Esophagus muscularis mucosa (tissue), 4 donors: ENCODE data around the gene TRPM3. TPM values are rescaled to one million over a fixed set of nuclear protein-coding genes. Genes with fewer than 3 reads are reported as not detected.

Source experiments
- DNase-seq: peaks from one replicate; pipeline ENCODE4 v3.0.0-alpha.2; 2017; ENCODE audit errors: extremely low spot score
- H3K27ac ChIP-seq, 4 donors: fragments of 200-600 bp; sonication (generic); replicated peaks in 1 of 4; 1 replicate in 3 of 4; 2 replicates in 1 of 4; pipeline ENCODE4 v1.5.1; 2016 to 2019; ENCODE audit warnings: mild to moderate bottlenecking in 1 of 4
- H3K27me3 ChIP-seq, 4 donors: fragments of 200-600 bp; sonication (generic); one replicate each; pipeline versions ENCODE4 v1.5.1 to v1.6.0; 2016 to 2019
- H3K36me3 ChIP-seq, 4 donors: fragments of 200-600 bp; sonication (generic); one replicate each; pipeline ENCODE4 v1.5.1; 2016 to 2019
- H3K4me1 ChIP-seq, 4 donors: fragments of 200-600 bp; sonication (generic); one replicate each; pipeline ENCODE4 v1.5.1; 2016 to 2019
- H3K4me3 ChIP-seq, 4 donors: fragments of 200-600 bp; sonication (generic); 1 replicate in 2 of 4; 2 replicates in 2 of 4; pipeline ENCODE4 v1.5.1; 2016 to 2019; ENCODE audit warnings: mild to moderate bottlenecking in 4 of 4, moderate library complexity in 1 of 4
- H3K9me3 ChIP-seq, 4 donors: fragments of 200-600 bp; sonication (generic); 1 replicate in 3 of 4; 2 replicates in 1 of 4; pipeline ENCODE4 v1.5.1; 2016 to 2019
- EP300 ChIP-seq: sonication (generic); formaldehyde crosslinking; IDR thresholded peaks from one replicate; pipeline ENCODE4 v1.6.1; 2017; ENCODE audit warnings: antibody characterized with exemption
- POLR2A ChIP-seq: fragments of 450-650 bp; IDR thresholded peaks from one replicate; pipeline ENCODE4 v1.6.1; 2017; ENCODE audit warnings: antibody characterized with exemption, moderate library complexity, mild to moderate bottlenecking, low read depth
- POLR2AphosphoS5 ChIP-seq, 2 donors: sonication (generic); formaldehyde crosslinking; IDR thresholded peaks; one replicate each; pipeline ENCODE4 v1.6.1; 2017; ENCODE audit warnings: antibody characterized with exemption in 2 of 2
- WGBS: methylation state at CpG from one replicate; pipeline ENCODE4 v1.1.5; 2018; 5-methylcytosine and 5-hydroxymethylcytosine counted together
- intact Hi-C: fragments of 100-400 bp; cut with DNase I; formaldehyde crosslinking; loops from one replicate; pipeline ENCODE4 v1.15.1; 2023
- total RNA-seq, 4 donors: library from RNA; depleted of rRNA; stranded (reverse); fragments of >200 nt; gene quantifications; one replicate each; pipeline versions ENCODE4 v1.1.0 to v1.2.1, GENCODE V29; 2016
- TF ChIP-seq, protein P1 (sequence below), 3 experiments: fragments of 200-600 bp in 2 of 3; fragments of 450-650 bp in 1 of 3; sonication (generic) in 2 of 3; IDR thresholded peaks; one replicate each; pipeline ENCODE4 v1.5.1; 2017 to 2019; ENCODE audit warnings: antibody characterized with exemption in 3 of 3, mild to moderate bottlenecking in 2 of 3, moderate library complexity in 1 of 3

The TRPM3 gene
- total RNA-seq, 4 donors from 2014 or later: 0.13 to 0.17 TPM; not detected in 2

DNA sequence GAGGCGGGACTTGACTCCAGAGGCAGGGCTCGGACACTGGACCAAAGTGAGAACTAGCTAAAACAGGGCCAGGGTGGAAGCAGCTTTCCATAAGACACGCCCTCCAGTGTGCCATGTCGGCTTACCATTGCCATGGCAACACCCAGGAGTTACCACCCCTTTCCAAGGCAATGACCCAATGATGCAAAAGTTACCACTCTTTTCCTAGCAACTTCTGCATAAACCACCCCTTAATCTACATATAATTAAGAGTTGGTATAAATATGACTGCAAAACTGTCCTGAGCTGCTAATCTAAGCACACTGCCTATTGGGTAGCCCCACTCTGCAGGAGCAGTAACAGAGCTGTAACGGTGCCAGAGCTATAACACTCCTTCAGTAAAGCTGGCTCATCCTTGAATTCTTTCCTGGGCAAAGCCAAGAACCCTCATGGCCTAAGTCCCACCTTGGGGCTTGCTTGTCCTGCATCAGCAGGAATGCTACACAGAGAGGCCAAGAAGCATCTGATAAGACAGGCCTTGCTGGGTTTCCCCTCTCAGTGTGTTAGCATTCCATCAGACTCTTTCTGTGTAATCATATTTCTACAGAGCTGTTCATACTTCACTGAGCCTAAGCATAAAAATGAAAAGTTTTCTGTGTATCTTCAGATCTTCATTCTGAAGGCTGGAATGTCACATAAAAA lies 444.2 kb downstream of the TRPM3 start:
- H3K36me3 ChIP-seq: no peaks in the 10 kb centered on the region
- H3K4me1 ChIP-seq: no peaks in the 10 kb centered on the region
- TF ChIP-seq POLR2A: no peak
- TF ChIP-seq, protein P1, sequence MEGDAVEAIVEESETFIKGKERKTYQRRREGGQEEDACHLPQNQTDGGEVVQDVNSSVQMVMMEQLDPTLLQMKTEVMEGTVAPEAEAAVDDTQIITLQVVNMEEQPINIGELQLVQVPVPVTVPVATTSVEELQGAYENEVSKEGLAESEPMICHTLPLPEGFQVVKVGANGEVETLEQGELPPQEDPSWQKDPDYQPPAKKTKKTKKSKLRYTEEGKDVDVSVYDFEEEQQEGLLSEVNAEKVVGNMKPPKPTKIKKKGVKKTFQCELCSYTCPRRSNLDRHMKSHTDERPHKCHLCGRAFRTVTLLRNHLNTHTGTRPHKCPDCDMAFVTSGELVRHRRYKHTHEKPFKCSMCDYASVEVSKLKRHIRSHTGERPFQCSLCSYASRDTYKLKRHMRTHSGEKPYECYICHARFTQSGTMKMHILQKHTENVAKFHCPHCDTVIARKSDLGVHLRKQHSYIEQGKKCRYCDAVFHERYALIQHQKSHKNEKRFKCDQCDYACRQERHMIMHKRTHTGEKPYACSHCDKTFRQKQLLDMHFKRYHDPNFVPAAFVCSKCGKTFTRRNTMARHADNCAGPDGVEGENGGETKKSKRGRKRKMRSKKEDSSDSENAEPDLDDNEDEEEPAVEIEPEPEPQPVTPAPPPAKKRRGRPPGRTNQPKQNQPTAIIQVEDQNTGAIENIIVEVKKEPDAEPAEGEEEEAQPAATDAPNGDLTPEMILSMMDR (IDR thresholded peaks at IDR 0.05): no peak
- TF ChIP-seq EP300: no peak
- no peak for TF ChIP-seq POLR2AphosphoS5 (IDR thresholded peaks at IDR 0.05)
- H3K9me3 ChIP-seq: no peaks in the 10 kb centered on the region
- no peak overlapping the region for H3K27ac ChIP-seq
- intact Hi-C loops: no loop called here
- no peak for DNase-seq
- H3K27me3 ChIP-seq: no peaks in the 10 kb centered on the region
- WGBS: 87% methylated on average over 5 of the region's 5 CpGs
- H3K4me3 ChIP-seq: no peak overlapping the region

GRCh38 chr9:70675868-70676370 lies 445.5 kb downstream of the TRPM3 start:
- H3K4me3 ChIP-seq: no peak overlapping the region
- no peaks in the 10 kb centered on the region for H3K36me3 ChIP-seq
- H3K9me3 ChIP-seq: no peaks in the 10 kb centered on the region
- DNase-seq: no peak
- no peak overlapping the region for H3K27ac ChIP-seq
- 93% methylated on average over 1 of the region's 1 CpG for WGBS
- intact Hi-C loops: no loop called here
- H3K4me1 ChIP-seq: no peaks in the 10 kb centered on the region
- TF ChIP-seq, protein P1 (IDR thresholded peaks at IDR 0.05): no peak
- TF ChIP-seq POLR2AphosphoS5 (IDR thresholded peaks at IDR 0.05) (no peak), POLR2A (no peak), EP300 (no peak)
- no peaks in the 10 kb centered on the region for H3K27me3 ChIP-seq

- TF ChIP-seq POLR2AphosphoS5 (IDR thresholded peaks at IDR 0.05) (no peak), EP300 (no peak), POLR2A (no peak)
- TF ChIP-seq, protein P1 (IDR thresholded peaks at IDR 0.05): no peak
- Histone ChIP-seq H3K27me3 (no peaks in the 10 kb centered on the region), H3K4me1 (no peaks in the 10 kb centered on the region), H3K4me3 (no peak overlapping the region), H3K9me3 (no peaks in the 10 kb centered on the region), H3K27ac (no peak overlapping the region), H3K36me3 (no peaks in the 10 kb centered on the region)
- WGBS: 94% methylated on average over 1 of the region's 1 CpG
- intact Hi-C loops: no loop called here
- no peak for DNase-seq
These were observed 447.6 kb downstream of the TRPM3 start for GRCh38 chr9:70673844-70674243.

DNA sequence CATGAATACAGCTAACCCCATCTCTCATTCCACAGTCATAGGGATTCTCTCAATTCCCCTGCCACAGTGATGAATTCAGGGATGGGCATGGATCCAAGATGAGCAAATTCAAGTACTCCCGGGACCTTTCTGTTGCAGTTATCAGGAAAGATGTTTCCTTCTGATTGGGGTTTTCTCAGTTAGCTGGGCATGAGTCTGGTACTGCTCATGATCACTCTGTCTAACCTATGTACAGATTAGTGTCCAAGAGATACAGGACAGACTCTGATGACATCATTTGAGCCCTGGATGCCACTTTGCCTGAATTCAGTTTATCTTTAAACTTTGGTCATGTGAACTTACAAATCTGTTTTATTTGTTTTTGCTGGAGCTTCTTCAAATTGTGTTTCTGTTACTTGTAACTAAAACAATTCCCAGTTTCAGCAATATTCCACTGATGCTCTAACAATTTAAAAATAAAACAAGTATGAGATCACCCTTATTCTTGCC lies 449.2 kb downstream of the TRPM3 start:
- no peak overlapping the region for H3K27ac ChIP-seq
- no peak for DNase-seq

More for the DNA sequence above, 449.2 kb downstream of the TRPM3 start:
- Histone ChIP-seq H3K27me3 (no peaks in the 10 kb centered on the region), H3K9me3 (no peaks in the 10 kb centered on the region), H3K4me1 (no peaks in the 10 kb centered on the region), H3K4me3 (no peak overlapping the region), H3K36me3 (no peaks in the 10 kb centered on the region)
- TF ChIP-seq, protein P1 (IDR thresholded peaks at IDR 0.05): no peak
- TF ChIP-seq POLR2A: no peak
- TF ChIP-seq POLR2AphosphoS5 (IDR thresholded peaks at IDR 0.05): no peak
- no peak for TF ChIP-seq EP300
- intact Hi-C loops: no loop called here
- 33% methylated on average over 1 of the region's 1 CpG for WGBS
